HCT116 (cell line): ENCODE data around the gene PDK4.
"Not testable (repeated sequence)": the region's sequence is repeated elsewhere in the genome, so short reads cannot be mapped to it uniquely, and the experiment has no call there.

Source experiments
- ATF3 ChIP-seq: IDR thresholded peaks from 2 replicates; pipeline ENCODE4 v1.6.1; 2012
- EZH2 ChIP-seq: fragments of 200-600 bp; sonication (generic); IDR thresholded peaks from 2 replicates; pipeline ENCODE4 v1.6.1; 2017; ENCODE audit warnings: antibody characterized with exemption, mixed run types
- EZH2phosphoT487 ChIP-seq: fragments of 200-600 bp; IDR thresholded peaks from 2 replicates; pipeline ENCODE4 v1.6.1; 2018; ENCODE audit warnings: antibody characterized with exemption, borderline replicate concordance
- POLR2A ChIP-seq: IDR thresholded peaks from 2 replicates; pipeline ENCODE4 v1.7.0; 2011; ENCODE audit warnings: borderline replicate concordance; ENCODE audit not compliant: insufficient read depth, insufficient read length; ENCODE audit errors: extremely low read depth
- POLR2AphosphoS5 ChIP-seq: IDR thresholded peaks from 2 replicates; pipeline ENCODE4 v1.6.1; 2011; ENCODE audit warnings: mild to moderate bottlenecking, low read depth, low read length, moderate library complexity
- RAD21 ChIP-seq: IDR thresholded peaks from 2 replicates; pipeline ENCODE4 v1.6.1; 2012; ENCODE audit warnings: low read depth, mild to moderate bottlenecking
- REST ChIP-seq: IDR thresholded peaks from 2 replicates; pipeline ENCODE4 v1.6.1; 2012; ENCODE audit warnings: low read depth
- SP1 ChIP-seq: IDR thresholded peaks from 2 replicates; pipeline ENCODE4 v1.6.1; 2012; ENCODE audit warnings: low read depth
- TCF7L2 ChIP-seq: IDR thresholded peaks from 2 replicates; pipeline ENCODE4 v1.7.0; 2011; ENCODE audit warnings: borderline replicate concordance, inconsistent platforms; ENCODE audit not compliant: insufficient read depth, insufficient read length; ENCODE audit errors: extremely low read depth
- YY1 ChIP-seq: IDR thresholded peaks from 2 replicates; pipeline ENCODE4 v1.6.1; 2011; ENCODE audit warnings: low read length, low read depth, moderate library complexity, mild to moderate bottlenecking; ENCODE audit not compliant: insufficient replicate concordance; ENCODE audit errors: extremely low read depth
- ZFX ChIP-seq: fragments of 450-650 bp; IDR thresholded peaks from 2 replicates; pipeline ENCODE4 v1.6.1; 2017
- TF ChIP-seq, protein P1 (sequence below), 3 experiments: fragments of 200-600 bp in 1 of 3; sonication (generic) in 1 of 3; IDR thresholded peaks in 2 of 3; conservative IDR thresholded peaks in 1 of 3; 2 replicates each; pipeline ENCODE4 v1.5.1; 2012 to 2017; ENCODE audit warnings: low read depth in 2 of 3, low read length in 2 of 3, antibody characterized with exemption in 1 of 3, borderline replicate concordance in 1 of 3, control low read depth in 1 of 3, mild to moderate bottlenecking in 1 of 3, mixed read lengths in 1 of 3, mixed run types in 1 of 3, moderate library complexity in 1 of 3; ENCODE audit not compliant: insufficient read depth in 1 of 3

- TF ChIP-seq POLR2A, TCF7L2, EZH2, POLR2AphosphoS5, RAD21, EZH2phosphoT487, YY1, ATF3, SP1, ZFX, REST: not testable (repeated sequence)
- TF ChIP-seq, protein P1, sequence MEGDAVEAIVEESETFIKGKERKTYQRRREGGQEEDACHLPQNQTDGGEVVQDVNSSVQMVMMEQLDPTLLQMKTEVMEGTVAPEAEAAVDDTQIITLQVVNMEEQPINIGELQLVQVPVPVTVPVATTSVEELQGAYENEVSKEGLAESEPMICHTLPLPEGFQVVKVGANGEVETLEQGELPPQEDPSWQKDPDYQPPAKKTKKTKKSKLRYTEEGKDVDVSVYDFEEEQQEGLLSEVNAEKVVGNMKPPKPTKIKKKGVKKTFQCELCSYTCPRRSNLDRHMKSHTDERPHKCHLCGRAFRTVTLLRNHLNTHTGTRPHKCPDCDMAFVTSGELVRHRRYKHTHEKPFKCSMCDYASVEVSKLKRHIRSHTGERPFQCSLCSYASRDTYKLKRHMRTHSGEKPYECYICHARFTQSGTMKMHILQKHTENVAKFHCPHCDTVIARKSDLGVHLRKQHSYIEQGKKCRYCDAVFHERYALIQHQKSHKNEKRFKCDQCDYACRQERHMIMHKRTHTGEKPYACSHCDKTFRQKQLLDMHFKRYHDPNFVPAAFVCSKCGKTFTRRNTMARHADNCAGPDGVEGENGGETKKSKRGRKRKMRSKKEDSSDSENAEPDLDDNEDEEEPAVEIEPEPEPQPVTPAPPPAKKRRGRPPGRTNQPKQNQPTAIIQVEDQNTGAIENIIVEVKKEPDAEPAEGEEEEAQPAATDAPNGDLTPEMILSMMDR (IDR thresholded peaks at IDR 0.05 in 2 of 3, conservative IDR thresholded peaks at IDR 0.05 in 1 of 3; ENCODE audit: borderline replicate concordance in 1 of 3, insufficient read depth in 1 of 3, low read depth in 2 of 3, low read length in 2 of 3) = not testable (repeated sequence)
Measured at GRCh38 chr7:95604397-95604796, 8.1 kb upstream of the PDK4 start.
